ENCODE data around the gene ATG7. TPM values are rescaled to one million over a fixed set of nuclear protein-coding genes. Genes with fewer than 3 reads are reported as not detected.

ATG7 gene
- total and polyA plus RNA-seq, 2 experiments from 2014 or later = 18.4 to 38.6 TPM

- Histone ChIP-seq H3K36me3 (replicated peaks; ENCODE audit: insufficient read depth, low read depth) (no peaks in the 10 kb centered on the region), H3K9me2 (replicated peaks; ENCODE audit: insufficient read depth) (no peaks in the 10 kb centered on the region), H3K27ac (peak overlapping the region; percentile 84), H3K27me3 (no peaks in the 10 kb centered on the region), H3K4me3 (no peak overlapping the region), H4K20me1 (ENCODE audit: insufficient read depth, poor library complexity, severe bottlenecking) (no peaks in the 10 kb centered on the region), H3K4me2 (peak overlapping the region; percentile 12), H3K79me2 (peaks cover 7% of the 10 kb centered on the region), H3K4me1 (ENCODE audit: insufficient read depth) (peaks cover 16% of the 10 kb centered on the region), H3K9me3 (ENCODE audit: low read depth) (no peaks in the 10 kb centered on the region), H2AFZ (no peak overlapping the region)
- TF ChIP-seq EZH2 (IDR thresholded peaks at IDR 0.05; ENCODE audit: borderline replicate concordance) (no peak), EZH2phosphoT487 (IDR thresholded peaks at IDR 0.05; ENCODE audit: low read depth, severe bottlenecking, unreplicated experiment) (no peak), CTCF (IDR thresholded peaks at IDR 0.05; ENCODE audit: poor library complexity) (no peak)
- DNase-seq (ENCODE audit: low spot score) = no peak
- 57% methylated on average over 2 of the region's 2 CpGs for WGBS (ENCODE audit: low lambda C conversion rate, missing lambda C conversion rate)
These were observed 15.9 kb downstream of the ATG7 start for GRCh38 chr3:11288021-11288491.

- peak overlapping the region; percentile 12 for H3K4me2 ChIP-seq
- no peak overlapping the region for H2AFZ ChIP-seq
- peaks cover 2% of the 10 kb centered on the region for H3K79me2 ChIP-seq
These were observed 16.8 kb downstream of the ATG7 start for GRCh38 chr3:11288786-11289637.

GRCh38 chr3:11289864-11290263 lies 17.7 kb downstream of the ATG7 start:
- Histone ChIP-seq H3K4me1 (ENCODE audit: insufficient read depth) (peaks cover 16% of the 10 kb centered on the region), H3K9me3 (ENCODE audit: low read depth) (no peaks in the 10 kb centered on the region), H3K79me2 (no peaks in the 10 kb centered on the region), H3K4me3 (no peak overlapping the region), H3K9me2 (replicated peaks; ENCODE audit: insufficient read depth) (no peaks in the 10 kb centered on the region), H2AFZ (no peak overlapping the region), H3K27me3 (no peaks in the 10 kb centered on the region), H3K4me2 (no peak overlapping the region), H4K20me1 (ENCODE audit: insufficient read depth, poor library complexity, severe bottlenecking) (no peaks in the 10 kb centered on the region), H3K27ac (peak overlapping the region; percentile 84), H3K36me3 (replicated peaks; ENCODE audit: insufficient read depth, low read depth) (no peaks in the 10 kb centered on the region)
- 91% methylated on average over 3 of the region's 3 CpGs for WGBS (ENCODE audit: low lambda C conversion rate, missing lambda C conversion rate)
- TF ChIP-seq EZH2 (IDR thresholded peaks at IDR 0.05; ENCODE audit: borderline replicate concordance) (no peak), CTCF (IDR thresholded peaks at IDR 0.05; ENCODE audit: poor library complexity) (no peak)
- DNase-seq (ENCODE audit: low spot score) = no peak

More at GRCh38 chr3:11288786-11289637, 16.8 kb downstream of the ATG7 start:
- no peaks in the 10 kb centered on the region for H3K9me3 ChIP-seq (ENCODE audit: low read depth)
- no peaks in the 10 kb centered on the region for H3K27me3 ChIP-seq
- peaks cover 16% of the 10 kb centered on the region for H3K4me1 ChIP-seq (ENCODE audit: insufficient read depth)
- TF ChIP-seq EZH2phosphoT487 (IDR thresholded peaks at IDR 0.05; ENCODE audit: low read depth, severe bottlenecking, unreplicated experiment) (no peak), CTCF (IDR thresholded peaks at IDR 0.05; ENCODE audit: poor library complexity) (no peak), EZH2 (IDR thresholded peaks at IDR 0.05; ENCODE audit: borderline replicate concordance) (no peak)
- H3K36me3 ChIP-seq (replicated peaks; ENCODE audit: insufficient read depth, low read depth) = no peaks in the 10 kb centered on the region
- H3K9me2 ChIP-seq (replicated peaks; ENCODE audit: insufficient read depth) = no peaks in the 10 kb centered on the region
- peak; percentile 47 for DNase-seq (ENCODE audit: low spot score)
- H3K4me3 ChIP-seq = no peak overlapping the region
- no peaks in the 10 kb centered on the region for H4K20me1 ChIP-seq (ENCODE audit: insufficient read depth, poor library complexity, severe bottlenecking)
- H3K27ac ChIP-seq = peak overlapping the region; percentile 84
- WGBS (ENCODE audit: low lambda C conversion rate, missing lambda C conversion rate) = 61% methylated on average over 7 of the region's 7 CpGs

Data from hepatocyte (in vitro differentiated cells).